GM13977 (cell line): Measurements from ENCODE around the gene ZNF786.

Source experiments
- DNase-seq: peaks from one replicate; pipeline ENCODE4 v3.0.0; 2012; ENCODE audit warnings: low spot score
- in situ Hi-C: fragments of 300-500 bp; cut with MboI; formaldehyde crosslinking; loops from one replicate; pipeline ENCODE4 v1.12.0; 2022; ENCODE audit warnings: low sequenced_read_pairs, low pct_unique_long_range_greater_than_20kb, mixed read lengths, inconsistent platforms; ENCODE audit not compliant: unreplicated experiment
- TF ChIP-seq, protein P1 (sequence below): IDR thresholded peaks from 2 replicates; pipeline ENCODE4 v1.5.1; 2012; ENCODE audit warnings: mild to moderate bottlenecking, control low read depth; ENCODE audit not compliant: insufficient read depth; ENCODE audit errors: extremely low read depth, missing control alignments

The ZNF786 gene

GRCh38 chr7:149125863-149126661, 35.5 kb upstream of the ZNF786 start, which contains the start of gene ZNF425:
Gene ZNF425, minus strand, starts transcription at chr7:149126324. Its CDS starts 111 bp downstream, at chr7:149126213.
- TF ChIP-seq, protein P1, sequence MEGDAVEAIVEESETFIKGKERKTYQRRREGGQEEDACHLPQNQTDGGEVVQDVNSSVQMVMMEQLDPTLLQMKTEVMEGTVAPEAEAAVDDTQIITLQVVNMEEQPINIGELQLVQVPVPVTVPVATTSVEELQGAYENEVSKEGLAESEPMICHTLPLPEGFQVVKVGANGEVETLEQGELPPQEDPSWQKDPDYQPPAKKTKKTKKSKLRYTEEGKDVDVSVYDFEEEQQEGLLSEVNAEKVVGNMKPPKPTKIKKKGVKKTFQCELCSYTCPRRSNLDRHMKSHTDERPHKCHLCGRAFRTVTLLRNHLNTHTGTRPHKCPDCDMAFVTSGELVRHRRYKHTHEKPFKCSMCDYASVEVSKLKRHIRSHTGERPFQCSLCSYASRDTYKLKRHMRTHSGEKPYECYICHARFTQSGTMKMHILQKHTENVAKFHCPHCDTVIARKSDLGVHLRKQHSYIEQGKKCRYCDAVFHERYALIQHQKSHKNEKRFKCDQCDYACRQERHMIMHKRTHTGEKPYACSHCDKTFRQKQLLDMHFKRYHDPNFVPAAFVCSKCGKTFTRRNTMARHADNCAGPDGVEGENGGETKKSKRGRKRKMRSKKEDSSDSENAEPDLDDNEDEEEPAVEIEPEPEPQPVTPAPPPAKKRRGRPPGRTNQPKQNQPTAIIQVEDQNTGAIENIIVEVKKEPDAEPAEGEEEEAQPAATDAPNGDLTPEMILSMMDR = peak; percentile 97
- peak; percentile 97 for DNase-seq
- in situ Hi-C loops = no loop called here

DNA sequence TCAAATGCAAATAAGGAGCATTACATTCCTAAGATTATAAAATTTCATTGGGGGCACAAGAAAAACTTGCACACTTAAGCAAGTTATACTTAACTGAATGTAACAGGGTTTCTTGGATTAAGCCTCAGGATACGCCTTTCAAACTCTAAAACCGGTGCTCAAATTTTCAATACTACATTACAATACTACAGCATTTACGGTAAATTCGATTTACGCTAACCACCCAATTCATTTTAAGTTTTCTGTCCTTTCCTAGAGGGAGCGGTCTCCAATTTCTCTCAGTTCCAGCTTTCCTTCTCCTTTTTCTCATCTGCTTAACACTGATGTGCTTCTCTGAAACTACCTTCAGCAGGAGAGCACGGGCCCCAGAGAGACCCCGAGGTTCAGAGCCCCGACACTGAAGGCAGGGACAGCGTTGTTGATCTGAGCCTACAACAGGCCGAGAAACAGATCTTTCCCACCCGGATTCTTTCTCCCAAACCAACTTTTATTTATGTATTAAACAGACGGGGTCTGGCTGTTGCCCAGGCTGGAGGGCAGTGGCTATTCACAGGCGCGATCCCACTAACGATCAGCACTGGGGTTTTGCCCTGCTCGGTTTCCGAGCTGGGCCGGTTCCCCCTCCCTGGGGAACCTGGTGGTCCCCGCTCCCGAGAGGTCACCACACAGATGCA, 34.8 kb upstream of the ZNF786 start:
- TF ChIP-seq, protein P1 = no peak
- no peak for DNase-seq
- in situ Hi-C loops = no loop called here

- in situ Hi-C loops = no loop called here
- TF ChIP-seq, protein P1 = no peak
Observed at GRCh38 chr7:149109969-149110368, 19.5 kb upstream of the ZNF786 start.

GRCh38 chr7:149104749-149105148, 14.2 kb upstream of the ZNF786 start:
- in situ Hi-C loops = no loop called here
- TF ChIP-seq, protein P1 = no peak
- DNase-seq = no peak

More at GRCh38 chr7:149109969-149110368, 19.5 kb upstream of the ZNF786 start:
- no peak for DNase-seq

DNA sequence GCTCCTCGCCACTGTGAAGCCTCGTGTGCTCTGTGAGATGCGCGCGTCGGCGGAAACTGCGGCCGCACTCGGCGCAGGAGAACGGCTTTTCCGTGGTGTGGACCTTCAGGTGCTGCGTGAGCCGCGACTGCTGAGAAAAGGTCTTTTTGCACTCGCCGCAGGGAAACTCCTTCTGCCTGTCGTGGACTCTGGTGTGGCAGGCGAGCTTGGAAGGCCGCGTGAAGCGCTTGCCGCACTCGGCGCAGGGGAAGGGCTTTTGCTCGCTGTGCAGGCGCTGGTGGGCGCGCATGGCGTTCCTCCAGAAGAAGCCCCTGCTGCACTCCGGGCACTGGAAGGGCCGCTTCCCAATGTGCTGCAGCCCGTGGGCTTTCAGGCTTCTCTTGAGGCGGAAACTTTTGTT, 13.7 kb upstream of the ZNF786 start:
- no peak for DNase-seq
- TF ChIP-seq, protein P1 = no peak
- in situ Hi-C loops = no loop called here

DNA sequence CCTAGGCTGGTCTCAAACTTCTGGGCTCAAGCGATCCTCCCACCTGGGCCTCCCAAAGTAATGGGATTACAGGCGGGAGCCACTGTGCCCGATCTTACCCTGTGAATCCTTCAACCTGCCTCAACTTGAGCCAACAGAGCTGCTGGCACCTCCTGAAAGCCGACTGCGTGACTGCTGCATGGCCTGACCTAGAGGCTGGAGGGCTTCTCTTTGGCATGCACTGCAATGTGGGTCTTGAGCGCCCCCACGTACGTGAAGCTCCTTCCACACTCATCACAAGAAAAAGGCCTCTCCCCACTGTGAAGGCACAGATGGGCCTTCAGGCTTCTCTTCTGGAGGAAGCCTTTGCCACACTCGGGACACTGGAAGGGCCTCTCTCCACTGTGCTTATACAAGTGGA, 12.9 kb upstream of the ZNF786 start:
- TF ChIP-seq, protein P1 = no peak
- DNase-seq = no peak
- in situ Hi-C loops = no loop called here
